ENCODE results near the gene ST3GAL3.
A peak's percentile ranks its signal among the peaks of the same experiment; 100 is the strongest.

ST3GAL3 gene

DNA sequence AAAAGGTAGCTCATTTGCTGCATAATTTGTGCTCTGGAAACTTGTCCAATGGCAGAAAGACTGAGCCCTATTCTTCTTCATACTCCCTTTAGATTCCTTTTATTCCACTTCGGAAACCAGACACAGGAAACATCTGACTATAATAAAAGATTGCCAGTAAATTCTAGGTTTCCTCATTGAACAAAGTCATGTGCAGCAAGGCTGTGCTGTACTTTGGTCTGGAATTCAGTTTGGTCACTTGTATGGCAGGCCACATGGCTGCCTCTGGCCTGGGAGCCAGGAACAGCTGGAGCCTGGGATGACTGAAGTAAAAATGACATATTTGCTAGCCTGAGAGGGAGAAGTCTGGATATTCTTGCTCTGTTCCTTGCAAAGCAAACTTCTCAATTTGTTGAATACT is 79.6 kb downstream of the ST3GAL3 start:
- no peak for DNase-seq (ENCODE audit: low spot score)

DNA sequence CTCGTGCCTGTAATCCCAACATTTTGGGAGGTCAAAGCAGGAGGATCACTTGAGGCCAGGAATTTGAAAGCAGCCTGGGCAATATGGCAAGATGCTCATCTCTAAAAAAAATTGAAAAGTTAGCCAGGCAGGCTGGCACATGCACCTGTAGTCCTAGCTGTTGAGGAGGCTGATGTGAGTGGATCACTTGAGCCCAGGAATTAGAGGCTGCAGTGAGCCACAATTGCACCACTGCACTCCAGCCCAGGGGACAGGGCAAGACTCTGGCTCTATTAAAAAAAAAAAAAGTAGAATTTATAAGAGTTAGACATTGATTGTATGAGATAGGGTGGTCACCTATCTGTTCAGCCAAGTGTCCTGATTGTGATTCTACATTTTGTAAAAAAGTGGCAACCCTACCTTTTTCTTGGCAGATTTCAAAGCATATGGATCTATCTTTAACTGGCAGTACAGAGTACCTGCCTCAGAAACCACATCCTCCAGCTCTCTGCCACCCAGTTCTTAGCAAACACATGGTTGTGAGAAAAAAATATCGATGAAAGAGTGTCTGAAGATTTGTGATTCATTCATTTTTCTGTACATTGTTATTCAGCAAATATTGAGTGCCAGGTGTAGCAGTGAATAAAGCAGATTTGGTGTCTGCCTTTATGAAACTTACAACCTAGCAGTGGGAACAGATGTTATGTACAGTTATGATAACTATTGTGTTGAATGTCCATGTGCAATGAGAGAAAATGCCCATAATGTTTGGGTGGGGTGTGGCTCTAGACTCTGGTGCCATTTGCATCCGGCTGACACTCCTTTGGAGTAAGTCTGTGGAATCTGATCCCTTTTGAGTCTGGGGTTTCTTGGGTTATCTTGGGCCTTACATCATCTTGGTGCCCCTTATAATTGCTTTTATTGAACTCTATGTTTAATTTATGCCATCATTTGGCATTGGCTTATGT is 82.5 kb downstream of the ST3GAL3 start:
- DNase-seq (ENCODE audit: low spot score) = no peak

DNA sequence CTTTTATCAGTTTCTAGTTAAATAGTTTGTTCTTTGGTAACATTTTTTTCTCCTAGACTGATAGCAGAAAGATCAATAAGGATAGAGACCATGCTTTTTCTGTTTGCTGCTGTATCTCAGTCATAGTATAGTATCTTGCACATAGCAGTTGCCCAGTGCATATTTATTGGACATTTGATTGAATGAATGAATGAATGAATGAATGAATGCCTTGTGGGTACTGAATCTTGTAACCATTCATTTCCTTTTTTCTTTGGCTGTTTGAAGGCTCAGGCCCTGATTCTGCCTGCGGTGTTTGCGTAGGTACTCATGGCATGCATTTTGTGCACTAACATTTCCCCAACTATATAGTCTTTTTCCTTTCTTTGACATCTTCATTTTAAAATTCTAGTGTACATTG is 83.9 kb downstream of the ST3GAL3 start:
- no peak for DNase-seq (ENCODE audit: low spot score)

DNA sequence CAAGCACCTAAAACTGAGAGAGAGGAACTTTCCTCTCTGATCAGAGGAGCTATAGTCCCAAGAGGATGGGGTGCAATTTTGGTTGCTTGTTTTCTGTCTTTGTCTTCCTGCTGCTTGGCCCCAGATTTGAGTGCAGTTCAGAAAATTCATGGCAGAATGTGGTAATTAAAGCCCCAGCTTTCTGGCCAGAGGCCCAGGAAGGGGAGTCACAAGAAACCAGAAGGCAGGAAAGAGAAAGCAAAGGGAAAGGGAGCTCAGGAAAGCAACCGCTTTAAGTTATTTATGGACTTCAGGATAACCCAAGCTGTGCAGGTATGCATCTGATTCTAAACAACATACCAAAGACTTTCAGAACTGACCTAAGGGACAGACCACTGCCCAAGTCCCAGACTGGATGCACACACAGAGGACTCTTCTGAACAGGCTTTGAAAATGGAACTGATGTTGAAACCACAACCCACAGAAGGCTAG is 88.8 kb downstream of the ST3GAL3 start:
- no peak for DNase-seq (ENCODE audit: low spot score)

DNA sequence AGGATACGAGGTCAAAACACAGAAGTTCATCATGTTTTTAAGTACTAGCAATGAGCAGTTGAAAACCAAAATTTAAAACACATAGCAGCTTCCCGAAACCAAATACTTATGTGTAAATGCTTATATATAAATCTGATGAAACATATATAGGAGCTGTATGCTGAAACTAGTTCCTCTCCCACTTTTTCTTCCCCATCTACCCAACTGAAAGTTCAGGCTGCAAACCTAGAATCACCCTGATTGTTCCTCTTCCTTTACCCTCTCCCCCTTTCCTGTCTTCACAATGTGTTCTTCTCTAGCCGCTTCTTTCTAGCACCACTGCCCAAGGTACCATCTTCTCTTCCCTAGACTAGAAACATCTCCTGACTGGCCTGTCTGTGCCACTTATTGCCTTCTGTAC is 90.6 kb downstream of the ST3GAL3 start:
- no peak for DNase-seq (ENCODE audit: low spot score)

DNA sequence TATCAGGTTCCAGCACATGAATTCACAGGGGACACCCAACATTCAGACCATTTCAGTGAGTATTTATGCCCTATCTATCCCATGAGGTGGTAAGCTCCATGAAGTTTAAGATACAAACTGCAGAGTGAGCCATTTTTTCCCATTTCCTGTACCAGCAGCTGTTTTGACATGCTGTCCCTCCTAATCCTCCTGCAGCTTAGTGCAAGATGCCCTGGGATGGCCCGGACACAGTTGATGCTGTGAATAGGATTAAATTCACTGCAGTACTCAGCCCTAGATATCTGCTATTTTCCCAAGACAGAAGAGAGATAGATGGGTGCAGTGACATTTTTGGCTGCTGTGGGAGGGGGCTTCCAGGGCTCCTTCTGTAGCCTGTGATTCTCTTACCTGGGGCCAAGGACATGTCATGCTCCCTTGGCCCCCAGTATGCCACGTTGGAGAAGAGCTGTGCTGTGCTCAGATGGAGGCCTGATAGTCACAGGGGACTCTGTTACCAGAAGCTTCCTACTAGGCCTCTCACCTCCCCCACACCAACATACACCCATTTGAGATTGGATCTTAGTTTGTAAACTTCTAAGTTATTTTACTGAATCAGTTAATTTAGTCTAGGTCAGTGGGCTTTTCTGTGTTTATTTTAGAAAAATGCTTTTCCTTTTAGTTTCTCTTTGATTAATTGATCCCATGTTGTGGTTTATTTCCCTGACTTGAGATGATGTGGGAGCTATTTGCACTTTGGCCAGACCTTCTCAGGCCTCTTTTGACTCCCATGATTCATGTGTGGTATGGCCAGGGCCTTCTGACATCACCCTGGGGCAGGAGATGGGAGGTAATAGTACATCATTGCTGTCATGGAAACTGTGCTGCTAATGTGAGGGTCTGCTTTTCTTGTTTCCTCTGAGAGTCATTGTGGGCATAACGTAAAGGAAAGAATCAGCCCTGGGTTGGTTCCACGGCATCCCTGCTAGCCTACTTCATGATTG is 92.6 kb downstream of the ST3GAL3 start:
- DNase-seq (ENCODE audit: low spot score) = no peak

DNA sequence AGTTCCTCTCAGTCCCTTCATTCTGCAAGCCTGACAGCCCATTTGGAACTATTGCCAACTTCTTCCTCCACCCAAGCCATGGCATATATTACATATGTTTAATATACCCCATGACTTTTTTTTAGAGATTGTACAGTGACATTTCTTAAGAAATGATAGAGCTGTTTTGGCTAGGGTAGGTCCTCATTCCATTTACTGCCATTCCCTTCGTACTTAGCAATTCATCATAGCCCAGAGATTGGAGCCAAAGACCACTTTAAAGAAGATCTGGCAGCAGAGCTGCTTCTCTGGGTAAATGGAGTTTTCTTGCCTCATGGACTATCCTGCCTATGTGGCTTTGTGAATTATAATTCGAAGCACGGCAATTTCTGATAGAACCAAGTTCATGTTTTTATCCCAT is 93.4 kb downstream of the ST3GAL3 start:
- DNase-seq (ENCODE audit: low spot score) = no peak

DNA sequence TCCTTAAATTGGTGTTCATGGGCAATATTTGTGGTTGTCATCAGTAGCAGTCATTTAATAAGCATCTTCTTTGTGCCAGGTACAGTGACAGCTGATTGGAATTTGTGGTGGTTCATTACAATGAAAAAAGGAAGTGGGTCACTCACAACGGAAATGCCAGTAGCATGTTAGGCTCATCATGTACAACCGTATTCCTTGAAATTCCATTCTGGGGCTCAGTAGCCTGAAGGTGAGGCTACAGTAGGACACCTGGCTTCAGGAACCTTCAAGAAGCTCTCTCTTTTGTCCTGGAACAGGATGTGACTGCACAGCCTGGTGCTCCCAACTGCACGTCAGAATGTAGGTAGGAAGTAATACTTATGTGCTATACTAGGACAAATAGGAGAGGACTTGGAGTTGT is 93.9 kb downstream of the ST3GAL3 start:
- DNase-seq (ENCODE audit: low spot score) = no peak

DNA sequence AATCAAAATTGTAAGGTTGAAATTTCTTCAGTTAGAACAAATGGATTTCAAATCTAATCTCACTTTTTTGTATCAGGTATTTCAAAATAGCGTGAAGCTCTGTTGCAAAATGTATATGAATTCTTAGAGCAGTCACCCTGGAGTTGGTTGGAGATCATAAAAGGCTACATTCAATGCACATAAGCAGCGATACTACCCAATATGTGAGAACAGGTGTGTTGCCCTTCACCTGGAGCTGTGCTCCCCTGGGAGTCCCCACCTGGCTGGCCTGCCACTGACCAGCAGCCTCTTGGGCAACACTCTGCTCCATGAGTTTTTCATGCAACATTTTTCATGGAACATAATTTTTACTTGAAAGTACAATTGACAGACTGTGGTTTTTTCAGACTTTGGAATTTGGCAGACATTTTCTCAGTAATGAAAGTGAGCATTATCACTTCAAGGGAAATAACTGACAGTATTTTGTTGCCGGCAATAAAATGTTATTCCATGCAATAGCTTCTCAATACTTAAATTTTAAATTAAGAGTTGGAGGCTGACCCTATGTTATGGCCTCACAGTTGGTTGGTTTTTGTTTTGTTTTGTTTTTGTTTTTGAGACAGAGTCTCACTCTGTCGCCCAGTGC is 95.1 kb downstream of the ST3GAL3 start:
- no peak for DNase-seq (ENCODE audit: low spot score)

DNA sequence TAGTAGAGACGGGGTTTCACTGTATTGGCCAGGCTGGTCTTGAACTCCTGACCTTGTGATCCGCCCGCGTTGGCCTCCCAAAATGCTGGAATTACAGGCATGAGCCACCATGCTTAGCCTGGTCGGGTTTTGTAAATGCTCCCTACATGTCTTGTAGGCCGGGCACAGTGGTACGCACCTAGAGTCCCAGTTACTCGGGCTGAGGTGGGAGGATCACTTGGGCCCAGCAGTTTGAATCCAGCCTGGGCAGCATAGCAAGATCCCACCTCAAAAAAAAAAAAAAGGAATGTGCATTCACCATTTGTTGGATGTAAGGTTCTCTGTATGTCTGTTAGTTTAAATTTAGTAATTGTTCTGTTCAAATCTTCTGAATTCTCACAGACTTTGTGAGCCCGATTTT is 95.8 kb downstream of the ST3GAL3 start:
- no peak for DNase-seq (ENCODE audit: low spot score)

DNA sequence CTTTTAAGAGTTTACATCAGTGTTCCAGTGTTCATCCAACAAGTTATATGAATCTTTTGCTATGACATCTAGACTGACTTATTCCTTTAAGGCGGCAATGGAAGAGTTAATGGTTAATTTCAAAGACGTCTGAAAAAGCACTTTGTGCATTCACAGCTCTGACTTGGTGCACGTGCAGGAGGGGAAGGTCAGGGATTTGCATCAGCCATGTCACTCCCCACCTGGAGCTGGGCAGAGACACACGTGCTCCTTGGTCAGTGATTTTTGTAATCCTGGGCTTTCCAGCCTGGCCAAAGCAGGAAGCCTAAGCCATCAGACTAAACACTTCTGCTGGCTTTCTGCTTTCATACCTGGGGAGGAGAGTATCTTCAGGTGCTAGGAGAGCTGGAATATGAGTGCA is 96.3 kb downstream of the ST3GAL3 start:
- peak; percentile 17 for DNase-seq (ENCODE audit: low spot score)

DNA sequence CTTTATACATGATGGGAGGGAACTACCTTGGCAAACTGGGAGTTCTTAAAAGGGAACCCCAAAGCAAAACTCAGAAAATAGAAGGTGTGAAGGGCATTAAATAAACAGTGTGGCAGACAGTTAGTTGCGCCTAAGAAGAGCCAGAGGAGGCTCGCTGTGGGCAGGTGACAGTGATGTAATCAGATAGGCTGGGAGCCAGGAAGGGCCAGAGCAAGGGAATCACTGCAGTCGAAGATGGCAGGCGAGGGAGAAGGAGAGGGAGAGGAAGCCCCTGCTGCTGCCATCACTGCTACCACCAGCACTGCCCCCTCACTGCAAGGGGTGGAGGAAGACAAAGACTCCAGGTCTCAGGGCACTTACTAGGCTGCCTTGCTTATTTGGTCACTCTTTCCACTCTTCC is 97.2 kb downstream of the ST3GAL3 start:
- no peak for DNase-seq (ENCODE audit: low spot score)

DNA sequence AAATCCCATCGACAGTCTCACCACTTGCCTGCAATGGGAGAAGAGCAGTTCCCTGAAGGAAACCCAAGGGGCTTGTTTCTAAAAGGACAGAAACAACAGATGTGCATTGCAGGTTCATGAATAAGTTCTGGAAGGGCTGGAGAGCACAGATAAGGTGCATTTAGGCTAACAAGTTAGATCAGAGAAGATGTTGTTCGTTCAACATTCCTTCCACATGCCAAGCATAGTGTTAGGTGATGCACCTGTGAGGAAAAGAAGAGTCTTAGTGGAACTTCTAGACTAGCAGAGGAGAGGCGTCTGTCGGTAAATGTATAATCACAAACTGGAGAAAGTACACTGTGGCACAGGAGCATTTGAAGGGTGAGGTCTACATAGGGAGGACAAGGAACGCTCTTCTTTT is 98.0 kb downstream of the ST3GAL3 start:
- DNase-seq (ENCODE audit: low spot score) = no peak

DNA sequence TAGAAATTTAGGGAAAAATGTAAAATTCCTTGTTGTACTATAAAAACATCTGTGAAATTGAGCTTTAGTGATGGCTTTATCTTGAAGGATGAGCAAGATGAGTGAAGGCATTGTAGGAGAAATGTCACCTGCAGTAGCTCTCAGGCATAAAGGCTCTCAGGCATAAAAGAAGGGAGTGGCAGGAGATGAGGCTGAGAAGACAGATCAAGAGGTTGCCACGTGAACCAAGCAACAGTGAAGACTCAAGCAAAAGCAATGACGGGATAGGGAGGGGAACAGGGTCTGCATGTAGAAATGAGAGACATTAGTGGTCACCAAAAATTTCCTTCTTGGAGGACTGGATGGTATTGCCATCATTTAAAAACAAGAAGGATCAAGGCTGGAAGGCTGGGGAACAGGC is 98.8 kb downstream of the ST3GAL3 start:
- no peak for DNase-seq (ENCODE audit: low spot score)

DNA sequence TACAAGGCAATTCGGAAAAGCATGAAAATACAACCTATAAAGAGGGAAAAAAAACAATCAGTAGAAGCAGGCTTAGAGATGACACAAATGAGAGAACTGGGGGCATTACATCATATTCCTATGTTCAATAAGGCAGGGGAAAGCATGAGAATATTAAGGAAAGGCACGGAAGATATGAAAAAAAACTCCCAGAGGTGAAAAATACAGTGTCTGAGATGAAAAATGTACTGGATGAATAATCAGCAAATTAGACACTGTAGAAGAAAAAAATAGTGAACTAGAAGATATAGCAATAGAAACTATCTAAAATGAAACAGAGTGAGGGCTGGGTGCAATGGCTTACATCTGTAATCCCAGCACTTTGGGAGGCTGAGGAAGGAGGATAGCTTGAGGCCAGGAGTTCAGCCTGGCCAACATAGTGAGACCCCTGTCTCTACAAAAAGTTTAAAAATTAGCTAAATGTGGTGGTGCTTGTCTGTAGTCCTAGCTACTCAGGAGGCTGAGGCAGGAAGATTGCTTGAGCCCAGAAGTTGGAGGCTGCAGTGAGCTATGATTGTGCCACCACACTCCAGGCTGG is 101.8 kb downstream of the ST3GAL3 start:
- no peak for DNase-seq (ENCODE audit: low spot score)

DNA sequence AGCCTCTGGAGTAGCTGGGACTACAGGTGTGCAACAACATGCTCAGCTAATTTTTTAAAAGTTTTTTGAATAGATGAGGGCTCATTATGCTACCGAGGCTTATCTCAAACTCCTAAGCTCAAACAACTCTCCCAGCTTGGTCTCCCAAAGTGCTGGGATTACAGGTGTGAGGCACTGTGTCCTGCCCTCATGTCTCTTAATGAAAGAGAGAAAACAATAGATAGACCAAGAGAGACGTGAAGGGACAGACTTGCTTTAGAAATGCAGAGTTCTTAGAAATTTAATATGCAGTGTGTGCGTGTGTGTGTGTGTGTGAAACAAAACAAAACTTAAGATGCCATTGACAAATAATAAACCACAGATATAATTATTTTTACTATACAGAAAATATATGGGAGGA is 105.2 kb downstream of the ST3GAL3 start:
- no peak for DNase-seq (ENCODE audit: low spot score)

DNA sequence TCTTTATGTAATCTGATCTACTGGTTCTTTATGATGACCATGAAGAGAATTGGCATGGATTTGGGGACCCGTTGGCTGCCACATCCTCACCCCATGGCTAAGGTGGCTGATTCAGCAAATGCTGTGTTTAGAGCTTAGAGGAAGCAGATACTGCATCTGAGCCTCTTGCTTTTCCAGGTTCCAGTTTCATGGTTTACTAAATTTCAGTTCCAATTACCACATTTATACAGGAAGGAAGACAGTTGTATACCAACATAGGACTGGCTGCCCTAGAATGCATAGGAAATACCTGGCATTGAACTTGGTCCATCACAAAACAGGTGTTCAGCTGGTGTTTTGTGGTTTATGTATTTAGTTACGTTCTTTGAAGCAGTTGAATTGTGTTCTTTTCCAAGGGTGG is 107.1 kb downstream of the ST3GAL3 start:
- no peak for DNase-seq (ENCODE audit: low spot score)

DNA sequence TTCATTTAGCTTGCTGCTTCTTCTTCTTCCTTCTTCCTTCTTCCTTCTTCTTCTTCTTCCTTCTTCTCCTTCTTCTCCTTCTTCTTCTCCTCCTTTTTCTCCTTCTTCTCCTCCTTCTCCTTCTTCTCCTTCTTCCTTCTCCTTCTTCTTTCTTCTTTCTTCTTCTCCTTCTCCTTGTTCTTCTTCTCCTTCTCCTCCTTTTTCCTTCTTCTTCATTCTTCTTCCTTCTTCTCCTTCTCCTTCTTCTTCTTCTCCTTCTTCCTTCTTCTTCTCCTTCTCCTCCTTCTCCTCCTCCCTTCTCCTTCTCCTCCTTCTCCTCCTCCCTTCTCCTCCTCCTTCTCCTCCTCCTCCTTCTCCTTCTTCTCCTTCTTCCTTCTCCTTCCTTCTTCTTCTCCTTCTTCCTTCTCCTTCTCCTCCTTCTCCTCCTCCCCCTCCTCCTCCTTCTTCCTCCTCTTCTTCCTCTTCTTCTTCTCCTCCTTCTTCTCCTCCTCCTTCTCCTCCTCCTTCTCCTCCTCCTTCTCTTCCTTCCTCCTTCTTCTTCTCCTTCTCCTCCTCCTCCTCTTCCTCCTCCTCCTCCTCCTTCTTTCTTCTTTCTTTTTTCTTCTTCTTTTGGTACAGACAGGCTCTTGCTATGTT is 110.1 kb downstream of the ST3GAL3 start:
- no peak for DNase-seq (ENCODE audit: low spot score)

DNA sequence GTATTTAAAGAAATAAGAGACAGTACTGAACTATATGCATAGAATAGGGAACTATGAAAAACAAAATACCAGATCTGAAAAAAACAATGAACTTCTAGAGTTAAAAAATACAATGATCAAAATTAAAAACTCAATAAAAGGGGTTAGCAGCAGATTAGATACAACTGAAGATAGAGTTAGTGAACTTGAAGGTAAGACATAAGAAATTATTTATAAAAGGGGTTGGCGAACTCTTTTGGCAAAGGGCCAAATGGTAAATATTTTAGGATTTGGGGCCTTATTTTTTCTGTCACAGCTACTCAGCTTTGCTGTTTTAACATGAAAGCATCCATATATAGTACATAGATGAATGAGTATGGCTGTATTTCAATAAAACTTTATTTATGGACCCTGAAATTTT is 111.4 kb downstream of the ST3GAL3 start:
- DNase-seq (ENCODE audit: low spot score) = no peak

DNA sequence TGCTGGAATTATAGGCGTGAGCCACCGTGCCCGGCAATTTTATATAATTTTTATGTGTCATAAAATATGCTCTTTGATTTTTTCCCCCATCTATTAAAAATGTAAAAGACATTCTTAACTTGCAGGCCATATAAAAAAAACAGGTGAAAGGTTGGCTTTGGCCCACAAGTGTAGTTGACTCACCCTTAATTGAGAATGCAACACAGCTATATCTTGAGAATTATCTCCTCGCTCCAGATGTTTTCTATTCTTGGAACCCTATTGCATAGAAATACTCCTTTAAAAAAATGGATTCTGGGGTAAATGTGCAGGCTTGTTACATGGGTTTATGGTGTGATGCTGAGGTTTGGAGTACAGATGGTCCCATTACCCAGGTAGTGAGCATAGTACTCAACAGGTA is 112.0 kb downstream of the ST3GAL3 start:
- no peak for DNase-seq (ENCODE audit: low spot score)

DNA sequence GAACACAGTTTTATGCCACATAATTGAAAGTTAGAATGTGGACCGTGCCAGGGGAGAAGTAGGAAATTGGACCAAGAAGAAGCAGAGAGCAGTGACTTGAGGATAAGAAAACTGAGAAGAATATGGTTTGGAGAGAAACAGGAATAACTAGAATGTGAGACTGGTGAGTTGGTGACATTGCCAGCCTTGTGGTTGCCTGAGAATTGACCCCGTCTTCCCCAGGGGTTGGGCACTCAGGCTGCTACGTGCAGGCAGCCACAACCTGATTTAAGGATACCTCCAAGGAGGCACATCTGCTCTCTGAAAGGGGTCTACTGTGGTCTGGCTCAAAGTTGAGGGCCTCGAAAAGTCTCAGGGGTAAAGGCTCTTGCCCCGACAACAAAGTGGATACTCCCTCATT is 114.1 kb downstream of the ST3GAL3 start:
- no peak for DNase-seq (ENCODE audit: low spot score)

Data from NAMALWA (cell line).